ENCODE results near the gene SLC38A3.

The SLC38A3 gene

GRCh38 chr3:50270422-50271224 lies 65.6 kb downstream of the SLC38A3 start:
- DNase-seq, result no peak
